Liver (tissue), 9 donors: ENCODE results near the gene FAM153A. TPM values are rescaled to one million over a fixed set of nuclear protein-coding genes. Genes with fewer than 3 reads are reported as not detected.
"Not testable (repeated sequence)": the region's sequence is repeated elsewhere in the genome, so short reads cannot be mapped to it uniquely, and the experiment has no call there.

Experiments
- DNase-seq: peaks from one replicate; pipeline ENCODE4 v3.0.0-alpha.2; 2017; ENCODE audit warnings: low spot score
- H3K27ac ChIP-seq, 2 donors: one replicate each; pipeline ENCODE4 v1.7.0; 2013; ENCODE audit warnings: inconsistent platforms in 2 of 2, low read length in 2 of 2, control low read depth in 1 of 2, low read depth in 1 of 2, mild to moderate bottlenecking in 1 of 2
- H3K27me3 ChIP-seq, 4 donors: one replicate each; pipeline versions ENCODE4 v1.6.1 to v1.7.0; 2013; ENCODE audit warnings: low read length in 3 of 4, inconsistent platforms in 1 of 4, mild to moderate bottlenecking in 1 of 4, moderate library complexity in 1 of 4; ENCODE audit not compliant: control insufficient read depth in 4 of 4, insufficient read depth in 4 of 4
- H3K36me3 ChIP-seq, 4 donors: one replicate each; pipeline versions ENCODE4 v1.6.1 to v1.7.0; 2013; ENCODE audit warnings: low read length in 3 of 4, mild to moderate bottlenecking in 3 of 4, low read depth in 1 of 4, moderate library complexity in 1 of 4; ENCODE audit not compliant: control insufficient read depth in 4 of 4, insufficient read depth in 3 of 4
- H3K4me1 ChIP-seq, 4 donors: one replicate each; pipeline versions ENCODE4 v1.6.1 to v1.7.0; 2013; ENCODE audit warnings: low read length in 3 of 4, mild to moderate bottlenecking in 3 of 4, moderate library complexity in 1 of 4; ENCODE audit not compliant: control insufficient read depth in 4 of 4, insufficient read depth in 4 of 4
- H3K4me3 ChIP-seq, 3 donors: one replicate each; pipeline versions ENCODE4 v1.6.1 to v1.7.0; 2013; ENCODE audit warnings: low read length in 3 of 3, control low read depth in 1 of 3, low read depth in 1 of 3, mild to moderate bottlenecking in 1 of 3
- H3K9ac ChIP-seq, 2 donors: one replicate each; pipeline ENCODE4 v1.7.0; 2013; ENCODE audit warnings: low read length in 2 of 2, mild to moderate bottlenecking in 2 of 2, moderate library complexity in 2 of 2, control low read depth in 1 of 2, low read depth in 1 of 2
- H3K9me3 ChIP-seq, 4 donors: one replicate each; pipeline versions ENCODE4 v1.6.1 to v1.7.0; 2013; ENCODE audit warnings: low read length in 3 of 4; ENCODE audit not compliant: control insufficient read depth in 4 of 4
- RAD21 ChIP-seq, 2 donors: IDR thresholded peaks; 2 replicates each; pipeline ENCODE4 v1.6.1; 2016; ENCODE audit warnings: antibody characterized with exemption in 2 of 2, mild to moderate bottlenecking in 2 of 2
- WGBS: extraction: QIAGEN DNeasy Blood & Tissue Kit; methylation state at CpG from one replicate; pipeline ENCODE4 v1.1.7; 2013; 5-methylcytosine and 5-hydroxymethylcytosine counted together
- polyA plus RNA-seq, 2 donors: library from polyadenylated mRNA; stranded (reverse) in 1 of 2; unstranded in 1 of 2; fragments of 200-250 nt in 1 of 2; fragments of >200 nt in 1 of 2; fragmentation: Nextera tagmentation in 1 of 2; extraction: Ambion mirVana in 1 of 2; gene quantifications; one replicate each; pipeline versions ENCODE4 v1.2.1 to v1.2.3, GENCODE V29; 2013 to 2015
- total RNA-seq, 2 donors: library from RNA; depleted of rRNA; stranded (reverse); fragments of >200 nt; gene quantifications; one replicate each; pipeline ENCODE4 v1.2.3, GENCODE V29; 2014
- donor health status: healthy.
- donor health status: healthy.
- donor health status: healthy.
- donor health status: healthy.
- donor health status: healthy.

Gene FAM153A
- total and polyA plus RNA-seq, 4 donors, result 0.48 to 3.9 (median 0.62) TPM

DNA sequence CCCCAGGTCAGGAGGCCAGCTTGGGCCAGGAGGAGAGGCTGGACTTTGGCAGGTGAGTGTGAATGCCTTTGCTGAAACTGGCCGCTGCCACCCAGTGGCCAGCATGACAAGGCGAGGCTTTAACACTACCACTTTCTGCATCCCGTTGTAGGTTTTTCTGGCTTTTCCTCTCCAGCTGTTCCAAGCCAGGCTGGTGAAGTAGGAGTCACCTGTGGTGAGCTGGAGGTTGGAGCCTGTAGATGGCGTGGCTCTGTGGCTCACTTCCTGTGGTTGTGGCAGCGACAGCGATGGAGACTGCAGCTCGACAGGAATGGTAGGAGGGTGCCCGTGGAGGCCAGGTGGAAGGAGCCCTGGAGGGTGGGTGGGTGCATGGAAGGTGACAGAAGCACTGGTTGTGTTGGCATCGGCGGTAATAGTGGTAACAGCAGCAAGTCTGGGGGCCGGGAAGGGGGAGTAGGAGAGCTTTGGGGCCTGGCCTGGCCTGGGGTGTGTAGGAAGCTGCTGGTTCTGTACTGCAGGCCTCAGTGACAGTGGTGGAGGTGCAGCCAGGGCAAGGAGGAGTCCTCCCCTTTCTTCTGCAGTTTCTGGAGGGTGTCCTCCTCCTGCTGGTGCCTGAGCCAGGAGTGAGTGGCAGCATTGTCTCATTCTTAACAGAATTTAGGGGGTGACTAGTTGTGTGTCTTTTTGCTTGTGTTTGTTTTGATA, 26.7 kb upstream of the FAM153A start:
- DNase-seq, H3K4me1 ChIP-seq, H3K36me3 ChIP-seq, H3K27me3 ChIP-seq, H3K27ac ChIP-seq, H3K4me3 ChIP-seq, H3K9me3 ChIP-seq, H3K9ac ChIP-seq: not testable (repeated sequence)
- TF ChIP-seq RAD21 (IDR thresholded peaks at IDR 0.05), result peak in 1 of 2 donors; percentile 8
- WGBS, result 81% methylated on average over 5 of the region's 11 CpGs

- DNase-seq, H3K9me3 ChIP-seq, H3K4me1 ChIP-seq, H3K36me3 ChIP-seq, H3K27me3 ChIP-seq, H3K9ac ChIP-seq, H3K27ac ChIP-seq, H3K4me3 ChIP-seq: not testable (repeated sequence)
- 91% methylated on average over 4 of the region's 12 CpGs for WGBS
These were observed 25.7 kb upstream of the FAM153A start for GRCh38 chr5:177808420-177808819.

GRCh38 chr5:177807265-177807664, 24.6 kb upstream of the FAM153A start:
- H3K9me3 ChIP-seq, H3K4me3 ChIP-seq, H3K36me3 ChIP-seq, DNase-seq, H3K9ac ChIP-seq, H3K27ac ChIP-seq, H3K27me3 ChIP-seq, H3K4me1 ChIP-seq: not testable (repeated sequence)
- WGBS, result 90% methylated on average over 8 of the region's 18 CpGs

DNA sequence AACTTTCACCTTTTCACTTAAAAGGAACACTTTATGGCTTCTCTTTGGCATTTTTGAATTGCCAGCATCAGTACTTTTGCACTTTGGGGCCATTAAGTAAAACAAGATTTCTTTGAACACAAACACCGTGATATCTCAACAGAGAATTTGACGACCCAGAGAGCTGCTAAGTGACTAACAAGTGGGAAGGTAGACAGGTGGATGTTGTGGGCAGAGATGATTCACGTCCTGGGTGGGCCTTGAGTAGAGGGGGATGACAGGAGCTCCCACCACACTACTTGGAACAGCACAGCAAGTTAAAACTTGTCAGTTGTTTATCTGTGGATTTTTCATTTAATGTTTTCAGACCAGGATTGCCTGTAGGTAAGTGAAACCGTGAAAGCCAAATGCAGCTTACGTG, 18.7 kb upstream of the FAM153A start:
- H3K9ac ChIP-seq, H3K27me3 ChIP-seq, H3K4me1 ChIP-seq, H3K36me3 ChIP-seq, H3K9me3 ChIP-seq, H3K4me3 ChIP-seq, H3K27ac ChIP-seq, DNase-seq: not testable (repeated sequence)
- WGBS, result 66% methylated on average over 3 of the region's 5 CpGs

DNA sequence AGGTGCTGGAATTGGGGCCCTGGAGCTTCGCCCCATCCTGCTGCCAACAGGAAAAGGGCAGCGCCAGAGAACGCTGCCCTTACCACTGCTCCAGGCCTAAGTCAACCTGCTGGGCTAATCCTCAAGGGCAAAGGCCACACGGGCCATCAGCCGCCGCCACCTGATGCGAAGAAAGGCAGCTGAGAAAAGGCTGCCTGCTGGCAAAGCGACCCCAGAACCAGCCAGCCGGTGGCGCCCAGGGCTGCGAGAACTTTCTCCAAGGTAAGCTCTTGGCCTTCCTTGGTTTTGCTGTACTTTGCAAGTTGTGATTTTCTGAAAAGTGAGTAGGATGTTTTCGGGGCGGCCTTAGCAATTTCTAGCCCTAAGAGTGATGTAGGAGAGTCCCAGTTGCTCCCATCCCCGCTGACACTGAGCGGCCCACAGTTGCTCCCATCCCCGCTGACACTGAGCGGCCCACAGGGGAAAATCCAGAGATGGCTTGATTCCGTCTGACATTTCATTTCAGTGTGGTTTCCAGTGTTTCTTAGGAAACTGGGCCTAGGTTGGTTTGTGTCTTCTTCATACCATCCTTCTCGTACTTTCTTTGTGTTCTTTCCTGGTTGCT, 15.6 kb upstream of the FAM153A start:
- not testable (repeated sequence) for H3K27me3 ChIP-seq, H3K4me1 ChIP-seq, DNase-seq, H3K9me3 ChIP-seq, H3K9ac ChIP-seq, H3K4me3 ChIP-seq, H3K36me3 ChIP-seq, H3K27ac ChIP-seq
- WGBS, result 89% methylated on average over 11 of the region's 19 CpGs

- H3K36me3 ChIP-seq, H3K9ac ChIP-seq, H3K4me3 ChIP-seq, H3K4me1 ChIP-seq, H3K9me3 ChIP-seq, H3K27ac ChIP-seq, H3K27me3 ChIP-seq, DNase-seq: not testable (repeated sequence)
- 37% methylated on average over 5 of the region's 9 CpGs for WGBS
These were observed 10.6 kb upstream of the FAM153A start for GRCh38 chr5:177793272-177793671.

GRCh38 chr5:177791649-177792048, 8.9 kb upstream of the FAM153A start:
- H3K27ac ChIP-seq, H3K4me3 ChIP-seq, H3K27me3 ChIP-seq, H3K9ac ChIP-seq, H3K9me3 ChIP-seq, DNase-seq, H3K36me3 ChIP-seq, H3K4me1 ChIP-seq: not testable (repeated sequence)
- WGBS, result 91% methylated on average over 9 of the region's 12 CpGs

DNA sequence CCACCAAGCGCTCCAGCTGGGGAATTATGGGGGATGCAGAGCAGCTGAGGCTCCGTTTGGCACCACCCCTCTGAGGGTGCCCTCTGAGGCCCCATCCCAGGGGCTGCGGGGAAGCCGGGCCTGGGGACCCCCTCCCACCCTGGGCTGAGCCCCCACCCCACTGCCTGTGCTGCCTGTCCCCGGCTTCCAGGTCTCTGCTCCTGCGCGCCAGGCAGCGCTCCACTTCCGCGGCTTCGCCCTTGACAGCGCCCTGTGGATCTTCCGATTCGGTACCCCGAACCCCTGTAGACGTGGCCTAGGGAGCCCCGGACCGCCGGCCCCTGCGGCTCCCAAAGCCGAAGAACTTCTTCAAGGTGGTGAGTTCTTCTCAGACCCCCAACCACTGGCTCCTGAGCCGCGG, 530 bp downstream of the FAM153A start:
- not testable (repeated sequence) for H3K4me3 ChIP-seq, H3K27me3 ChIP-seq, DNase-seq, H3K9me3 ChIP-seq, H3K27ac ChIP-seq, H3K4me1 ChIP-seq, H3K9ac ChIP-seq, H3K36me3 ChIP-seq
- WGBS, result 36% methylated on average over 12 of the region's 23 CpGs
